Omental fat pad (tissue), 4 donors: Measurements from ENCODE around the gene GRM8. TPM values are rescaled to one million over a fixed set of nuclear protein-coding genes. Genes with fewer than 3 reads are reported as not detected.

Source experiments
- ATAC-seq: fragments of 150-250 bp; one replicate; pipeline ENCODE4 v1.9.1; 2016; ENCODE audit warnings: mild to moderate bottlenecking, moderate library complexity; ENCODE audit not compliant: low FRiP score
- DNase-seq: peaks from one replicate; pipeline ENCODE4 v3.0.0-alpha.2; 2019; ENCODE audit warnings: low spot score
- CTCF ChIP-seq, 3 donors: fragments of 450-650 bp; IDR thresholded peaks; one replicate each; pipeline ENCODE4 v1.5.1; 2016 to 2017; ENCODE audit warnings: antibody characterized with exemption in 3 of 3, mild to moderate bottlenecking in 3 of 3, moderate library complexity in 2 of 3
- total RNA-seq, 4 donors: library from RNA; depleted of rRNA; stranded (reverse); fragments of >200 nt; gene quantifications; one replicate each; pipeline ENCODE4 v1.1.0, GENCODE V29; 2016

Gene GRM8
- total RNA-seq, 4 donors from 2014 or later = not detected

DNA sequence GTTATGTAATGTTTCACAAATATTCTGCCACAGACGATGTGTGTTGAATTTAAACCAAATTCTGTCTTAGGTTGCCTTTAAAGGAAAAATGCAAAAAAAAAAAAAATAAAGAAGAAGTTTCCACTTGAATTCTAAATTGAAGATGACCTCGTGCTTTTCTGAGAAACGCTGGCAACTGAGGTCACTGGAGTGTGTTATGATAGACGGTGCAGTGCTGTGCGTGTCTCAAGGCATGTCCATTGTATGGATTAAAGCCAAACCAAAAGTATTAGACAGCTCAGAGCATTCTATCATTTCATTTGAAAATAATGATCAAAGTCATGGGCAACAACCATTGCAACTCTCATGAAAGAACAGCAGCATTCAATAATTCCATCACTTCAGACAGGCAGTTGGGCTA is 483.9 kb downstream of the GRM8 start:
- ATAC-seq (no peak), DNase-seq (no peak)
- TF ChIP-seq CTCF (IDR thresholded peaks at IDR 0.05) = no peak

DNA sequence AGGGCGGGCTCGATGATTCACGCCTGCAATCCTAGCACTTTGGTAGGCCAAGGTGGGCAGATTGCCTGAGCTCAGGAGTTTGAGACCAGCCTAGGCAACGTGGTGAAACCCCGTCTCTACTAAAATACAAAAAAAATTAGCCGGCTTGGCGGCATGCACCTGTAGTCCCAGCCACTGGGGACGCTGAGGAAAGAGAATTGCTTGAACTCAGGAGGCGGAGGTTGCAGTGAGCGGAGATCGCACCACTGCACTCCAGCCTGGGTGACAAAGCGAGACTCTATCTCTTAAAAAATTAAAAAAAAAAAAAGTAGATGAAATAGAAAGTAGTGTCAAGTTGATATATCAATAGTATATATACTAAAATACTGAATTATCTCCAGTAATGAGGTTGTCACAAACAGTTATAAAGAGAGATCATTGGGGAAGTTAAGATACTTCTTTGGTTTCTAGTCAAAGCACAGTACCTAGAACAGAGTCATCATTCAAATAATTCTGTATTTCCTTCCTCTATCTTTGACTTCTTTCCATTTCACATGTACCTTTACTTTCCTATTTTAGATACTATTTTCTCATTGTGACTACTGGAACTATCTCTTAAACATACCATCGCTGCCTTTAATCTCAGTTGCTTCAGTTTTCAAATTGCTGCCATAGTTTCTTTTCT is 491.7 kb downstream of the GRM8 start:
- DNase-seq = no peak
- TF ChIP-seq CTCF (IDR thresholded peaks at IDR 0.05) = no peak
- ATAC-seq = no peak

- TF ChIP-seq CTCF (IDR thresholded peaks at IDR 0.05) = no peak
- no peak for ATAC-seq
- no peak for DNase-seq
Observed at GRCh38 chr7:126755381-126755780, 497.4 kb downstream of the GRM8 start.

DNA sequence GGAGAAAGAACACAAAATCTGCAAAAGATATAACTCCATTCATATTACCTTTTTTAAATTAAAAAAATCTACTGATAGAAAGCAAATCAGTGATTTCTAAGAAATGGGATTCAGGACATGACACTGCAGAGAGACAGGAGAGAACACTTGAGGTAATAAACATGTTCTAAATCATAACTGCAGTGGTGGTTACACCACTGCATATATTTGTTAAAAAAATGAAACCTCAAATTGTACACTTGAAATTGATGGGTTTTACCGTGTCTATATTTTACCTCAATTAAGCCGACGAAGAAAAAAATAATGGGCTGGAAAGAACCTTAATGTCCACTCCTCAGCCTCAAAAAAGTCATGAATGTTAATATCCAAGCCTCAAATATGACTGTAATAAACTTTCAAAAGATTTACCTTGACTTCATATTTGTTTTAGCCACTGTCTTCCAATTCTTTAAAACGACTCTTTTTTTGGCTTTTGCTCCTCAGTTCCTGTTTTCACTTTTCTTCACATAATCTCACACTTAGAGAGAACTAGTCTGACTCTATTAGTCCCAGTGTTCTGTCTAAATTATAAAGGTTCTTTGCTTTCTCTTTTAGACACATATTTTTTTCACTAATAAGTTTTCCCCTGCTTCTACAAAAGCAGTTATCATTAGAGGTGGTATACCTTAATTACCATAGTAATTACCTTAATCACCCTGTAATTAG is 502.4 kb downstream of the GRM8 start:
- no peak for ATAC-seq
- no peak for TF ChIP-seq CTCF (IDR thresholded peaks at IDR 0.05)

DNA sequence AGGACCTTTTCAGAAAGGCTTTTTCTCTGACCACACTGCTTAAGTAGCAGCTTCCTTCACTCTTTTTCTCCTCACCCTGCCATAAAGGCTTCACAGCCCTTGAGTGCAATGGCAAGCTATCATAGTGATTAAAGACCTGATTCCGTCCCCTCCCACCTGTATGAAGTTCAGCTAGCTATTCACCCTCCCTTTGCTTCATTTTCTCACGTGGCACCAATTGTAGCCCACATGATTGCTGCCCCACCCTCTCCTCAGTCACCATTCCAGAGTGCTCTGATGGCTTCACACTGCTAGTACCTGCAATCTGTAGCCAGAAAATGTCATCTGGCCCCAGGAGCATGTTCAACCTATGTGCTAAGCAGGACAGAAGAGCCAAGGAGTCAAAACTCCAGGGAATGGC is 523.8 kb downstream of the GRM8 start:
- DNase-seq (no peak), ATAC-seq (no peak)
- TF ChIP-seq CTCF (IDR thresholded peaks at IDR 0.05) = no peak

More for the DNA sequence above, 502.4 kb downstream of the GRM8 start:
- DNase-seq = no peak

DNA sequence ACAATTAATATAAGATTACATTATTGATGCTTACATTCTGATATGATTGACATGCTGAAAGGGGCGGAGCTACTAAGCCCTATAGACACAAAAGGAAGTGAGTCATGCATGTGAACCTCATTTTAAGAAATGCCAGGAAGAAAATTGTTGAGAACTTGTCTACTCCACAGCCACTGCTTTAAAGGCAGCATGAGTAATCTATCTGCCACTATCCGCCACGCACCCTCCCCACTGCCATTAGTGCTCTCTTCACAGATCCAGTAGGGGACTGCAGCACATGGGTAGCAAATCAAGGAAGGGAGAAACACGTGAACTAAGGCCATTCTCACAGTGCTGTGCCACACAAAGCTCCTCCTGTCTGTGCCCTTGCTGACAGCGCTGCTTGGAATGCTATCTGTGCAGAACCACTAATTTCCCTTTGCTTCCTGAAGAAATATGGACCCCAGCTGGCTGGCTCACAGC is 524.8 kb downstream of the GRM8 start:
- DNase-seq (no peak), ATAC-seq (no peak)
- no peak for TF ChIP-seq CTCF (IDR thresholded peaks at IDR 0.05)
